ENCODE results near the gene MPP3. TPM values are rescaled to one million over a fixed set of nuclear protein-coding genes. Genes with fewer than 3 reads are reported as not detected.

MPP3 gene
- polyA plus RNA-seq, 3 donors, result 1.5 TPM; not detected in 2

- Histone ChIP-seq H3K9ac (ENCODE audit: insufficient read depth, low read length, poor library complexity, severe bottlenecking) (no peak overlapping the region), H3K4me3 (replicated peaks in 1 of 3; ENCODE audit: low read depth in 2 of 3, low read length in 3 of 3) (peak overlapping the region in 1 of 3 experiments; percentile 27), H3K27ac (ENCODE audit: low read depth in 1 of 2, low read length in 2 of 2) (peak overlapping the region; percentile 47 to 62), H2AFZ (ENCODE audit: insufficient read depth, low read depth, low read length, poor library complexity, severe bottlenecking) (no peak overlapping the region), H3K79me2 (ENCODE audit: insufficient read depth, low read length) (peaks cover 15% of the 10 kb centered on the region), H3K4me1 (ENCODE audit: control insufficient read depth in 1 of 2, insufficient read depth in 2 of 2, low read length in 2 of 2) (peaks cover 81 to 82% of the 10 kb centered on the region in 2 donors), H4K20me1 (ENCODE audit: insufficient read depth, low read length) (peaks cover 20% of the 10 kb centered on the region), H3K36me3 (replicated peaks in 1 of 2; ENCODE audit: control insufficient read depth in 1 of 2, insufficient read depth in 2 of 2, low read length in 2 of 2) (peaks cover 22 to 34% of the 10 kb centered on the region in 2 donors), H3K27me3 (ENCODE audit: control insufficient read depth in 2 of 2, insufficient read depth in 2 of 2, low read length in 2 of 2) (no peaks in the 10 kb centered on the region), H3K4me2 (replicated peaks; ENCODE audit: extremely low read depth, low read length, poor library complexity, severe bottlenecking) (peak overlapping the region; percentile 45), H3K9me3 (replicated peaks in 1 of 2; ENCODE audit: control insufficient read depth in 1 of 2, insufficient read depth in 1 of 2, low read length in 2 of 2) (no peaks in the 10 kb centered on the region)
- no peak for TF ChIP-seq CTCF (IDR thresholded peaks at IDR 0.05)
- Mint-ChIP-seq H3K4me3 (peak overlapping the region in 1 of 2 donors; percentile 39), H3K4me1 (peaks cover 89% of the 10 kb centered on the region), H3K9me3 (peaks cover 0 to 2% (median 0%) of the 10 kb centered on the region in 7 donors), H3K27ac (peak overlapping the region in 6 of 7 donors; percentile 77 to 90 (median 84)), H3K36me3 (peaks cover 44 to 59% of the 10 kb centered on the region in 2 donors), H3K27me3 (ENCODE audit: low read depth in 3 of 3) (no peaks in the 10 kb centered on the region)
- intact Hi-C loops (cut with micrococcal nuclease), result loop anchor here in 1 of 2 donors (5.0 kb wide), 1 partner anchor 187 kb away; no protein-coding TSS in a partner anchor
- no peak for DNase-seq
- WGBS (ENCODE audit: insufficient coverage), result 40% methylated on average over 1 of the region's 7 CpGs
Measured at GRCh38 chr17:43768943-43769342, 64.0 kb downstream of the MPP3 start.

GRCh38 chr17:43768382-43768781 is 64.6 kb downstream of the MPP3 start:
- peaks cover 39 to 54% of the 10 kb centered on the region in 2 donors for H3K36me3 Mint-ChIP-seq
- no peak overlapping the region for H3K9ac ChIP-seq (ENCODE audit: insufficient read depth, low read length, poor library complexity, severe bottlenecking)
- H3K27me3 ChIP-seq (ENCODE audit: control insufficient read depth in 2 of 2, insufficient read depth in 2 of 2, low read length in 2 of 2), result no peaks in the 10 kb centered on the region
- 0% methylated on average over 7 of the region's 9 CpGs for WGBS (ENCODE audit: insufficient coverage)
- H3K4me3 Mint-ChIP-seq, result peak overlapping the region in 1 of 2 donors; percentile 39
- peak; percentile 76 to 87 (median 81) for DNase-seq
- H2AFZ ChIP-seq (ENCODE audit: insufficient read depth, low read depth, low read length, poor library complexity, severe bottlenecking), result no peak overlapping the region
- H3K4me1 Mint-ChIP-seq, result peaks cover 85% of the 10 kb centered on the region
- H3K4me2 ChIP-seq (replicated peaks; ENCODE audit: extremely low read depth, low read length, poor library complexity, severe bottlenecking), result peak overlapping the region; percentile 45
- H3K79me2 ChIP-seq (ENCODE audit: insufficient read depth, low read length), result peaks cover 15% of the 10 kb centered on the region
- intact Hi-C loops (cut with micrococcal nuclease), result loop anchor here in 1 of 2 donors (5.0 kb wide), 1 partner anchor 186 kb away; no protein-coding TSS in a partner anchor
- H4K20me1 ChIP-seq (ENCODE audit: insufficient read depth, low read length), result peaks cover 20% of the 10 kb centered on the region
- H3K27ac Mint-ChIP-seq, result peak overlapping the region; percentile 83 to 93 (median 89)
- H3K9me3 ChIP-seq (replicated peaks in 1 of 2; ENCODE audit: control insufficient read depth in 1 of 2, insufficient read depth in 1 of 2, low read length in 2 of 2), result no peaks in the 10 kb centered on the region
- H3K27ac ChIP-seq (ENCODE audit: low read depth in 1 of 2, low read length in 2 of 2), result peak overlapping the region; percentile 32 to 62
- no peaks in the 10 kb centered on the region for H3K27me3 Mint-ChIP-seq (ENCODE audit: low read depth in 3 of 3)
- peaks cover 75 to 76% of the 10 kb centered on the region in 2 donors for H3K4me1 ChIP-seq (ENCODE audit: control insufficient read depth in 1 of 2, insufficient read depth in 2 of 2, low read length in 2 of 2)
- no peaks in the 10 kb centered on the region for H3K9me3 Mint-ChIP-seq
- H3K4me3 ChIP-seq (replicated peaks in 1 of 3; ENCODE audit: low read depth in 2 of 3, low read length in 3 of 3), result peak overlapping the region in 1 of 3 experiments; percentile 27
- no peak for TF ChIP-seq CTCF (IDR thresholded peaks at IDR 0.05)
- peaks cover 21 to 31% of the 10 kb centered on the region in 2 donors for H3K36me3 ChIP-seq (replicated peaks in 1 of 2; ENCODE audit: control insufficient read depth in 1 of 2, insufficient read depth in 2 of 2, low read length in 2 of 2)

Measured in CD14-positive monocyte (primary cell).